Gastrocnemius medialis (tissue), 4 donors: ENCODE results near the gene VOPP1. TPM values are rescaled to one million over a fixed set of nuclear protein-coding genes. Genes with fewer than 3 reads are reported as not detected.

Source experiments
- ATAC-seq, 2 donors: fragments of 150-250 bp; one replicate each; pipeline ENCODE4 v1.9.1; 2016
- DNase-seq, 2 donors: peaks; one replicate each; pipeline ENCODE4 v3.0.0-alpha.2; 2019
- H3K27ac ChIP-seq, 4 donors: fragments of 200-600 bp; sonication (generic); 1 replicate in 1 of 4; 2 replicates in 3 of 4; pipeline ENCODE4 v1.5.1; 2016 to 2018; ENCODE audit warnings: mild to moderate bottlenecking in 2 of 4, moderate library complexity in 1 of 4
- H3K27me3 ChIP-seq, 3 donors: fragments of 200-600 bp; sonication (generic) in 2 of 3; 1 replicate in 1 of 3; 2 replicates in 2 of 3; pipeline versions ENCODE4 v1.5.1 to v1.6.0; 2016 to 2019; ENCODE audit warnings: mild to moderate bottlenecking in 1 of 3, moderate library complexity in 1 of 3
- H3K36me3 ChIP-seq, 2 donors: fragments of 200-600 bp; sonication (generic) in 1 of 2; one replicate each; pipeline ENCODE4 v1.5.1; 2017 to 2018
- H3K4me1 ChIP-seq, 2 donors: fragments of 200-600 bp; sonication (generic) in 1 of 2; one replicate each; pipeline ENCODE4 v1.5.1; 2016 to 2017; ENCODE audit warnings: mild to moderate bottlenecking in 2 of 2
- H3K4me3 ChIP-seq, 4 donors: fragments of 200-600 bp; sonication (generic) in 3 of 4; 1 replicate in 1 of 4; 2 replicates in 3 of 4; pipeline ENCODE4 v1.5.1; 2016 to 2019; ENCODE audit warnings: mild to moderate bottlenecking in 2 of 4
- H3K9me3 ChIP-seq, 3 donors: fragments of 200-600 bp; sonication (generic) in 2 of 3; 1 replicate in 1 of 3; 2 replicates in 2 of 3; pipeline ENCODE4 v1.5.1; 2016 to 2019
- CTCF ChIP-seq, 5 experiments: fragments of 450-650 bp in 3 of 5; fragments of 200-600 bp in 2 of 5; sonication (generic) in 2 of 5; IDR thresholded peaks in 4 of 5; conservative IDR thresholded peaks in 1 of 5; 1 replicate in 4 of 5; 2 replicates in 1 of 5; pipeline ENCODE4 v1.5.1; 2016 to 2019; ENCODE audit warnings: antibody characterized with exemption in 5 of 5, mild to moderate bottlenecking in 3 of 5, moderate library complexity in 3 of 5
- POLR2A ChIP-seq, 2 donors: fragments of 450-650 bp; IDR thresholded peaks; one replicate each; pipeline ENCODE4 v1.6.1; 2017; ENCODE audit warnings: antibody characterized with exemption in 2 of 2, mild to moderate bottlenecking in 2 of 2, moderate library complexity in 2 of 2
- in situ Hi-C, 4 donors: fragments of 200-750 bp; cut with MboI; loops; one replicate each; pipeline versions ENCODE4 v1.15.0 to v1.8.0; 2017; ENCODE audit warnings: low sequenced_read_pairs in 4 of 4
- intact Hi-C: fragments of 100-400 bp; cut with DNase I; formaldehyde crosslinking; loops from one replicate; pipeline ENCODE4 v1.15.1; 2023; ENCODE audit warnings: low total_unique reads
- total RNA-seq, 4 donors: library from RNA; depleted of rRNA; stranded (reverse); fragments of >200 nt; gene quantifications; one replicate each; pipeline versions ENCODE4 v1.1.0 to v1.2.3, GENCODE V29; 2016

The VOPP1 gene
- total RNA-seq, 4 donors from 2014 or later = 17.3 to 27.9 (median 26.5) TPM

- intact Hi-C loops = no loop called here
- no peak for ATAC-seq
- Histone ChIP-seq H3K4me1 (peaks cover 55 to 78% of the 10 kb centered on the region in 2 donors), H3K9me3 (no peaks in the 10 kb centered on the region), H3K27me3 (no peaks in the 10 kb centered on the region), H3K36me3 (no peaks in the 10 kb centered on the region), H3K27ac (no peak overlapping the region), H3K4me3 (no peak overlapping the region)
- no peak for TF ChIP-seq CTCF (IDR thresholded peaks at IDR 0.05 in 4 of 5, conservative IDR thresholded peaks at IDR 0.05 in 1 of 5)
- no peak for TF ChIP-seq POLR2A (IDR thresholded peaks at IDR 0.05)
- DNase-seq = no peak
- in situ Hi-C loops = no loop called here
Measured at GRCh38 chr7:55537458-55537990, 34.8 kb downstream of the VOPP1 start.

DNA sequence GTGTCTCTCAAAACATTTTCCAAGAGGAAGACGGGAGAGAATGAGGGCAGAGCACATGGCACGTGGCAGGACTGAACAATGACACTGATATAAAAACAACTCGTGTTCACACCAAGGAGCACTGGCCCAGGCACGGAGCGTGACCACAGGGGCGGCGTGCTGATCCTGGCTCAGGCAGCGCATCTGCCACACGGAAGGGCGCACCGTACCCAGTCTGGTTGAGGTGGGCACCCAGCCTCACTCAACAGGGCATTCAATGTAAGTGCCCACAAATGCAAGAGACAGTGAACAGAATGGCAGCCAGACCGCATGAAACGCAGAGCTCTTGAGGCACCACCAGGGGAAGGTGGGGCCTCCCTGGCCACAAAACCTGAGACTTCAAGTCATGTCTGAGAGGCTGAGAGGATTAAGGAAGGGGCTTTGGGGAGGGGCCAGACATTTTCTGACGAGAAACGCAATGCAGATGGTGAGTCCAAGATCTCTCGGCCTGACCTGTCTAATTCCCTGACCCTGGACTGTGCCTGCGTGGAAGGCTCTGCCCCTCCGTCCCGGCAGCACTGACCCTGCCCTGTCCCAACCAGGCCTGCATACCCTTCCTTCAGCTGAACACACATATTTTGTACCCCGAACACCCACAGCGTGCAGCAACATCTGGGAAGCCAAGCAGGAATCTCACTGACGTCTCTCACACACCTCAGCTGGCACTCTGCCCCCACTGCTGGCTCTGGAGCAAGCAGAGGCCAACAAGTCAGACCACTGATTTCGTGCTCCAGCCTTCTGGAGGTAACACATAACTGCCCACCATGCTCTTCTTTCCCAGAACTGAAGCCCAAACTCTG, 35.5 kb downstream of the VOPP1 start:
- Histone ChIP-seq H3K27me3 (no peaks in the 10 kb centered on the region), H3K36me3 (no peaks in the 10 kb centered on the region), H3K4me3 (no peak overlapping the region), H3K27ac (no peak overlapping the region), H3K9me3 (no peaks in the 10 kb centered on the region), H3K4me1 (peaks cover 61 to 81% of the 10 kb centered on the region in 2 donors)
- in situ Hi-C loops (no loop called here), intact Hi-C loops (no loop called here)
- no peak for ATAC-seq
- TF ChIP-seq CTCF (IDR thresholded peaks at IDR 0.05 in 4 of 5, conservative IDR thresholded peaks at IDR 0.05 in 1 of 5) (no peak), POLR2A (IDR thresholded peaks at IDR 0.05) (no peak)
- no peak for DNase-seq

DNA sequence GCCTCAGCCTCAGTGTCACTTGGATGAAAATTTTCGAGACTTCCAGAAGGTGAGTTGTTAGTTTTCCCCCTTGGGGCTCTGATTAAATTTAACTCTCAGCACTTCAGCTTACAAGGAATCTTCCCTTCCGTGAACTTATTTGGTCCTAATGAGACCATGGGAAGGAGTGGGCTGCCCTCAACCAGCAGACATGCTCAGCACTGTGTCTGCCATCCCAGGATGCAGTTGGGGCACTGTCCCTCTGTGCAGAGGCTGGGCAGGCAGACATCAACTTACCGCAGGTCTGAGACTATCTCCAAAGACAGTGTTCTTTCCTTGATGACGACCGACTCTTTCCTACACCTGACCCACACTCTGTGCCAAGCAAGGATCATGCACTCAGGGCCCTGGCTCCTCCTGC, 36.7 kb downstream of the VOPP1 start:
- in situ Hi-C loops (no loop called here), intact Hi-C loops (no loop called here)
- Histone ChIP-seq H3K27ac (peak overlapping the region in 3 of 4 donors; percentile 57 to 63 (median 63)), H3K36me3 (no peaks in the 10 kb centered on the region), H3K4me3 (no peak overlapping the region), H3K27me3 (no peaks in the 10 kb centered on the region), H3K9me3 (no peaks in the 10 kb centered on the region), H3K4me1 (peaks cover 57 to 85% of the 10 kb centered on the region in 2 donors)
- TF ChIP-seq CTCF (IDR thresholded peaks at IDR 0.05 in 4 of 5, conservative IDR thresholded peaks at IDR 0.05 in 1 of 5) (no peak), POLR2A (IDR thresholded peaks at IDR 0.05) (no peak)
- DNase-seq = no peak
- ATAC-seq = no peak

DNA sequence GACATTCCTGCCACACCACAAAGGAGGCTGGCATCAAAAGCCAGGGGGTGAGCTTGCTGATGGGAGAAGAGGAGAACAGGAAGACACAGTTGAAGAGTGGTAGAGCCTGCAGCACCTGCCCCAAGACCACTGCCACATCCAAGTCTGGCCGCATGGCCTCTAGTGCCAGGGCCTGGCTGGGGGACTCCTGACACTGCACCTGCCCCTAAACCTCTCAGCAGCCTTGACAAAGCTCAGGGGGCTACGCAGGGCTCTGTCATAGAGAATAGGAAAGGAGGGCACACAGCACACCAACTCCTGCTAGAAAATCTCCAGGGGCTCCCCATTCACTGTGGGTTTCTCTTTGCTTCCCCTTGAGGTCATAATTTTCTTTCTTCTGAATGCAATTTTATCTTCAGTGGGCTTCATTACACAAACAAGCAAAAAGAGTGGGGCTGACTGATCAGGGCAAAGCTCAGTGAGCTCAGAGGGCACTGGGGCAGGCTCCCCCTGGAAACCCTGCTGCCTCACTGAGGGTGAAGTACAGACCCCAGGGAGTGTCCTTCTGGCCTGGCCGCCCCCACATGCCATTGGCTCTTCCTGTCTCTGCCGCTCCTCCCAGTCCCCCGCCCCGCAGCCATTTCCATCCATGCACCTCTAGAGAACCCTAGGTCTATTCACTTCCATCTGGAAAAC, 37.2 kb downstream of the VOPP1 start:
- Histone ChIP-seq H3K27ac (peak overlapping the region; percentile 57 to 63 (median 63)), H3K4me1 (peaks cover 57 to 82% of the 10 kb centered on the region in 2 donors), H3K27me3 (no peaks in the 10 kb centered on the region), H3K36me3 (no peaks in the 10 kb centered on the region), H3K4me3 (no peak overlapping the region), H3K9me3 (no peaks in the 10 kb centered on the region)
- TF ChIP-seq CTCF (IDR thresholded peaks at IDR 0.05 in 4 of 5, conservative IDR thresholded peaks at IDR 0.05 in 1 of 5) (no peak), POLR2A (IDR thresholded peaks at IDR 0.05) (no peak)
- no peak for DNase-seq
- in situ Hi-C loops (no loop called here), intact Hi-C loops (no loop called here)
- no peak for ATAC-seq
